GM18951 (cell line): Measurements from ENCODE around the gene PAK5.
"Not testable (repeated sequence)": the region's sequence is repeated elsewhere in the genome, so short reads cannot be mapped to it uniquely, and the experiment has no call there.

ENCODE experiments used
- POLR2A ChIP-seq: IDR thresholded peaks from 4 replicates; pipeline ENCODE4 v1.6.1; 2011; ENCODE audit warnings: mild to moderate bottlenecking; ENCODE audit not compliant: insufficient read length, insufficient read depth; ENCODE audit errors: extremely low read depth
- in situ Hi-C: fragments of 300-500 bp; cut with MboI; formaldehyde crosslinking; loops from one replicate; pipeline ENCODE4 v1.12.0; 2022; ENCODE audit warnings: low sequenced_read_pairs, mixed read lengths, inconsistent platforms; ENCODE audit not compliant: unreplicated experiment

The PAK5 gene

DNA sequence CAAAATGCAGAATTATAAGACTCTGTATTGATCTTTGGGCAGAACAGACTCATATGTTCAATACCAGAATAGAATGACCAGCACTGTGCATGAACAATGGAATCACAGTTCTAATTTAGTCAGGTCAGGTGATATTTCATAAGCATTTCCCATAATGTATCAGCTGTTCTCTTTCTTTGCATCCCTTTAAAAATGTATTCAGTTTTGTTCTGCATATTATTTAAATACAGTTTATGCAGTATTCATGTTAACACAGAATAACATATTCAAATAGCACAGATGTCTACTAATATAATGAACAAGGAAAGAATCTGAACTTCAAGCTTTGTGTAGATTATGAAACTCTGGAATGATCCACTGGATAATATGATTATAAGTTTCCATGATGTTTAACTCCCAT is 196.0 kb downstream of the PAK5 start:
- TF ChIP-seq POLR2A = no peak
- in situ Hi-C loops = no loop called here

DNA sequence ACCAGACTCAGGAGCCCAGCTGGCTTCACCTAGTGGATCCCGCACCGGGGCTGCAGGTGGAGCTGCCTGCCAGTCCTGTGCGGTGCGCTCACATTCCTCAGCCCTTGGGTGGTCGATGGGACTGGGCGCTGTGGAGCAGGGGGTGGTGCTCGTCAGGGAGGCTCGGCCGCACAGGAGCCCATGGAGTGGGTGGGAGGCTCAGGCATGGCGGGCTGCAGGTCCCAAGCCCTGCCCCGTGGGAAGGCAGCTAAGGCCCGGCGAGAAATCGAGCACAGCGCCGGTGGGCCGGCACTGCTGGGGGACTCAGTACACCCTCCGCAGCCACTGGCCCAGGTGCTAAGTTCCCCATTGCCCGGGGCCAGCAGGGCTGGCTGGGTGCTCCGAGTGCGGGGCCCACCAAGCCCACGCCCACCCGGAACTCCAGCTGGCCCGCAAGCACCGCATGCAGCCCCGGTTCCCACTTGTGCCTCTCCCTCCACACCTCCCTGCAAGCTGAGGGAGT is 197.3 kb downstream of the PAK5 start:
- in situ Hi-C loops = not testable (repeated sequence)

DNA sequence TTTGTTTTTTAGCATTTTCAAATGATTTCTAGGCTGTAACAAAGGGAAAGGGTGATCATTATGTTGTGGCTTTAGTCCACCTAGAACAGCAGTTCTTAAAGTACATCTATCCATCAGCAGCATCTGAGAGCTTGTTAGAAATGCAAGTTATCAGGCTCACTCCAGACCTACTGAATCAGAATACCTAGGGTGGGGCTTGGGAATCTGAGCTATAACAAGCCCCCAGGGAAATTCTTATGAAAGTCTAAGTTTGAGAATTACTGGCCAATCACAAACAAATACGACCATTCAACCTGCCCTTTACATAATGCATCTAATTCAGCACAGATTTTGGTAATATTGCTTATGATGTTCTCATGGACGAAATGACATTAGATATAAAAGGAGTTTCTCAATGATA is 201.0 kb downstream of the PAK5 start:
- in situ Hi-C loops = no loop called here
- no peak for TF ChIP-seq POLR2A

- in situ Hi-C loops = no loop called here
- TF ChIP-seq POLR2A = no peak
Observed at GRCh38 chr20:9635750-9636149, 203.1 kb downstream of the PAK5 start.

- TF ChIP-seq POLR2A = no peak
- in situ Hi-C loops = no loop called here
Observed at GRCh38 chr20:9634327-9634726, 204.5 kb downstream of the PAK5 start.

- in situ Hi-C loops = no loop called here
- no peak for TF ChIP-seq POLR2A
Observed at GRCh38 chr20:9632991-9633390, 205.9 kb downstream of the PAK5 start.

GRCh38 chr20:9632265-9632664 is 206.6 kb downstream of the PAK5 start:
- no peak for TF ChIP-seq POLR2A
- in situ Hi-C loops = no loop called here

DNA sequence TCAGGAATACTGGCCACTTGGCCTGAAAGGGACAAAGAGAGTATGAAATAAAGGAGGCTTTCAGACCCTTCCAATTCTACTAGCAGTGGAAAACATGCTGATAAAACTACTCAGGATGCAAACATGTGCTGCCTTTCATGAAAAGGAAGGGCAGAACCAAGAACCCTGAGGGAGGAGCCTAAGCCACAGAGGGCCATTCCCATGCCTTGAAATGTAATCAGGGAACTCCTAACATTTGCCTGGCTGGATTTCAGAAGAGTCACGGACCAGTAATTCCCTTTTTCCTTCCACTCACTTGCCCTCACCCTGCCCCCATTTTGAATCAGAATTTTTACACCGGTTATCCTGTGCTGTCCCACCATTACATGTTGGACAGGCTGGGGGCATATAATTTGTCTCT is 208.3 kb downstream of the PAK5 start:
- no peak for TF ChIP-seq POLR2A
- in situ Hi-C loops = no loop called here

DNA sequence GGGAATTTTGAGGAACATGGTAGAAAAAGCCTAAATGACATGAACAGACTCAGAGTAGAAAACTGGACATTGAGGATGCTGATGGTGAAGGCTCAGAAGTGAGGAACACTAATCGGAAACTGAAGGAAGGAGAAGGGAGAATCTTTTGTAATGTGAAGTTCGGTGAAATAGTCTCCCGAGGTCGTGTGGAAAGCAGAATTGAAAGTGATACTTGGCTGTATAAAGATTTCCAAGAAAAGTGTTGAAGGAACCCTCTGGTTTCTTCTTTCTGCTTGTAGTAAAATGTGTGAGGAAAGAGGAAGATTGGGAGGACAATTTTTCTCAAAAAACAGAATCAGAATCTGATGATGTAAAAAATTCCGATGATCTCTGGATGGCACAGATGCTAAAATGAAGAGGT is 209.0 kb downstream of the PAK5 start:
- in situ Hi-C loops = no loop called here

GRCh38 chr20:9628589-9628988 is 210.3 kb downstream of the PAK5 start:
- in situ Hi-C loops = no loop called here
- no peak for TF ChIP-seq POLR2A

More for the DNA sequence above, 209.0 kb downstream of the PAK5 start:
- no peak for TF ChIP-seq POLR2A

DNA sequence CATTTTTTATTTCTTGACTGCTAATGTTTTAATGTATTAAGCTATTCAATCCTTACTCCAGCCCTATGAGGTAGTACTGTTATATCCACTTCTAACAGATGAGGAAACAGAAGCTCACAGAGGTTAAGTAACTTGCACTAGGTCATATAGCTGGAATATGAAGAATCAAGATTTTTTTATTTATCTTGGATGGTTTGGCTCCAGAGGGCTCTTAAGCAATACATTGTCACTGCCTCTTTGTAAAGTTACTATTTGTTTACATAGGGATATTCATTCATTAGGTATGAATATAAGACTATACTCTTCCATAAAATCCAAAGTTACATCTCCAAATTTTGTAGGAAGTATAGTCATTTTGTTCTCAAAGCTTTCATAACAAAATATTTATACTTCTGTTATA is 210.7 kb downstream of the PAK5 start:
- in situ Hi-C loops = no loop called here
- TF ChIP-seq POLR2A = no peak

- in situ Hi-C loops = no loop called here
Observed at GRCh38 chr20:9627219-9627618, 211.7 kb downstream of the PAK5 start.

DNA sequence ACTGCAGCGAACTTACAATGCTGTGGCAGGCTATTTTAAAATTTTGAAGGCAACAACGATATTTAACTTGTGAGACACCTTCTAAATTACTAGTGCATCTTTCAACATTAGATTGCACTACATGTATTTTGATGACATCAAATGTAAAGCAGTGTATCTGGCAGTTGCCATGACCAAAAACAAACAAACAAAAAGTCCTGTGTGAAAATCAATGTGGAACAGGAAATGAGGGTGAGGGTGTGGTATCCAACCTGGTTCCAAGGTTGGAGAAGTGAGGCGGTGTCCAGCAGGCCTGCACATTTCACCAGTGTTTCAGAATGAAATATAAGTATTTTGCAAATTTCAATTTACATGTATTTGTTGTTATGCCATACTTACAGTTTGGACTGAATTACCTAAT is 212.5 kb downstream of the PAK5 start:
- in situ Hi-C loops = no loop called here
- TF ChIP-seq POLR2A = no peak

More at GRCh38 chr20:9627219-9627618, 211.7 kb downstream of the PAK5 start:
- no peak for TF ChIP-seq POLR2A

- no peak for TF ChIP-seq POLR2A
- in situ Hi-C loops = loop anchor here (10.0 kb wide), 1 partner anchor 477 kb away; no protein-coding TSS in a partner anchor
Observed at GRCh38 chr20:9617940-9618339, 220.9 kb downstream of the PAK5 start.
